Brain microvascular endothelial cell (primary cell): ENCODE data around the gene LRRC45.

Source experiments
- DNase-seq: peaks from one replicate; pipeline ENCODE4 v3.0.0-alpha.2; 2020
- H3K27ac ChIP-seq: fragments of 250-450 bp; sonication (Bioruptor Pico); 2 replicates; pipeline ENCODE4 v1.5.1; 2020; ENCODE audit warnings: mild to moderate bottlenecking, moderate library complexity
- H3K27me3 ChIP-seq: fragments of 250-450 bp; sonication (Bioruptor Pico); replicated peaks from 2 replicates; pipeline ENCODE4 v1.5.1; 2020; ENCODE audit warnings: mild to moderate bottlenecking
- H3K36me3 ChIP-seq: fragments of 250-450 bp; sonication (Bioruptor Pico); replicated peaks from 2 replicates; pipeline ENCODE4 v1.5.1; 2020; ENCODE audit warnings: mild to moderate bottlenecking
- H3K4me3 ChIP-seq: 2 replicates; pipeline ENCODE4 v1.5.1; 2011; ENCODE audit warnings: low read depth, mild to moderate bottlenecking, control low read depth, low read length, moderate library complexity
- CTCF ChIP-seq: IDR thresholded peaks from 2 replicates; pipeline ENCODE4 v1.5.1; 2011; ENCODE audit warnings: low read depth, mild to moderate bottlenecking, moderate library complexity, low read length, control low read depth, inconsistent platforms; ENCODE audit errors: missing control alignments
- in situ Hi-C: cut with HindIII; loops from 2 replicates; pipeline ENCODE4 v1.10.0; 2017; ENCODE audit warnings: low sequenced_read_pairs, low pct_ligation_motif_present

LRRC45 gene

GRCh38 chr17:82024859-82025258, 1.8 kb downstream of the LRRC45 start:
- Histone ChIP-seq H3K27me3 (no peaks in the 10 kb centered on the region), H3K36me3 (no peaks in the 10 kb centered on the region), H3K27ac (no peak overlapping the region), H3K4me3 (no peak overlapping the region)
- TF ChIP-seq CTCF, result no peak
- in situ Hi-C loops, result no loop called here
- DNase-seq, result no peak

GRCh38 chr17:82025401-82026107, 2.4 kb downstream of the LRRC45 start:
- Histone ChIP-seq H3K27me3 (no peaks in the 10 kb centered on the region), H3K36me3 (no peaks in the 10 kb centered on the region), H3K27ac (no peak overlapping the region), H3K4me3 (no peak overlapping the region)
- DNase-seq, result no peak
- no peak for TF ChIP-seq CTCF
- in situ Hi-C loops, result no loop called here

GRCh38 chr17:82028246-82028645, 5.1 kb downstream of the LRRC45 start:
- Histone ChIP-seq H3K36me3 (no peaks in the 10 kb centered on the region), H3K27me3 (no peaks in the 10 kb centered on the region), H3K4me3 (no peak overlapping the region), H3K27ac (no peak overlapping the region)
- no peak for DNase-seq
- in situ Hi-C loops, result no loop called here
- no peak for TF ChIP-seq CTCF

GRCh38 chr17:82028966-82029365, 5.9 kb downstream of the LRRC45 start:
- H3K4me3 ChIP-seq, result no peak overlapping the region
- no peak overlapping the region for H3K27ac ChIP-seq
- DNase-seq, result no peak
- no peaks in the 10 kb centered on the region for H3K27me3 ChIP-seq
- TF ChIP-seq CTCF, result no peak
- in situ Hi-C loops, result no loop called here
- no peaks in the 10 kb centered on the region for H3K36me3 ChIP-seq

- Histone ChIP-seq H3K27ac (no peak overlapping the region), H3K4me3 (no peak overlapping the region), H3K36me3 (no peaks in the 10 kb centered on the region), H3K27me3 (no peaks in the 10 kb centered on the region)
- no peak for TF ChIP-seq CTCF
- DNase-seq, result no peak
- in situ Hi-C loops, result no loop called here
Measured at GRCh38 chr17:82029391-82029790, 6.3 kb downstream of the LRRC45 start.

- no peak overlapping the region for H3K4me3 ChIP-seq
- no peaks in the 10 kb centered on the region for H3K36me3 ChIP-seq
- no peak overlapping the region for H3K27ac ChIP-seq
- in situ Hi-C loops, result loop anchor here (10.0 kb wide), 1 partner anchor 55 kb away; the partner anchor contains the start of gene ASPSCR1
- TF ChIP-seq CTCF, result no peak
- no peaks in the 10 kb centered on the region for H3K27me3 ChIP-seq
- no peak for DNase-seq
Measured at GRCh38 chr17:82029990-82030469, 6.9 kb downstream of the LRRC45 start.
